ENCODE measurements around the gene MRI1. TPM values are rescaled to one million over a fixed set of nuclear protein-coding genes. Genes with fewer than 3 reads are reported as not detected.

MRI1 gene
- total and polyA plus RNA-seq, 10 of the 15 experiments (the other 5 are each of a cell fraction or from before 2014, with no cell fraction given): 5.4 to 50.3 (median 28.3) TPM

GRCh38 chr19:13794757-13795589, 30.7 kb downstream of the MRI1 start, which contains the start of gene ZSWIM4 (continued):
- no peak for TF ChIP-seq ZBTB4 (CRISPR knock-in tag; IDR thresholded peaks at IDR 0.05)
- 0 out of 4 replicates have a peak, but pooled peaks of 1 of the 2 experiments have one; percentile 23 for TF ChIP-seq IKZF2 (IDR thresholded peaks at IDR 0.05)
- TF ChIP-seq IRF3 (IDR thresholded peaks at IDR 0.05): peak; percentile 97
- TF ChIP-seq FOS (IDR thresholded peaks at IDR 0.05; ENCODE audit: borderline replicate concordance, extremely low read depth, insufficient read length): peak; percentile 96
- peak; percentile 100 for TF ChIP-seq PBX3 (IDR thresholded peaks at IDR 0.05; ENCODE audit: insufficient replicate concordance, low read depth, low read length)
- no peak for TF ChIP-seq MYC (IDR thresholded peaks at IDR 0.05; ENCODE audit: insufficient read depth, insufficient read length, insufficient replicate concordance, low read length, severe bottlenecking)
- TF ChIP-seq SUPT20H (IDR thresholded peaks at IDR 0.05; ENCODE audit: borderline replicate concordance, control insufficient read depth, low read depth, low read length): no peak
- 0 out of 2 replicates have a peak, but pooled peaks have one; percentile 8 for TF ChIP-seq ZBTB40 (IDR thresholded peaks at IDR 0.05; ENCODE audit: borderline replicate concordance)
- 0 out of 2 replicates have a peak, but pooled peaks have one; percentile 13 for TF ChIP-seq ELK1 (IDR thresholded peaks at IDR 0.05; ENCODE audit: low read depth, low read length)
- no peak for TF ChIP-seq MEF2B (IDR thresholded peaks at IDR 0.05; ENCODE audit: partially characterized antibody, poor library complexity, severe bottlenecking)
- peak; percentile 97 for TF ChIP-seq NFYB (IDR thresholded peaks at IDR 0.05; ENCODE audit: insufficient read depth, low read depth, low read length)
- peak; percentile 74; the same call in 1 of the 2 replicates for TF ChIP-seq LARP7 (IDR thresholded peaks at IDR 0.05)
- peak; percentile 71; the same call in 1 of the 2 replicates for TF ChIP-seq ZNF207 (IDR thresholded peaks at IDR 0.05; ENCODE audit: borderline replicate concordance)
- peak; percentile 71 for TF ChIP-seq CREB1 (IDR thresholded peaks at IDR 0.05; ENCODE audit: low read depth)
- TF ChIP-seq ATF7 (IDR thresholded peaks at IDR 0.05; ENCODE audit: low read depth): 0 out of 2 replicates have a peak, but pooled peaks have one; percentile 11
- TF ChIP-seq SMARCA5 (IDR thresholded peaks at IDR 0.05): peak; percentile 95; the same call in 1 of the 2 replicates
